Esophagus squamous epithelium (tissue), 5 donors: ENCODE measurements around the gene TRABD2B. TPM values are rescaled to one million over a fixed set of nuclear protein-coding genes. Genes with fewer than 3 reads are reported as not detected.

Source experiments
- DNase-seq: peaks from one replicate; lab custom pipeline; 2025; lab: John Stamatoyannopoulos, UW
- H3K27ac ChIP-seq, 4 donors: fragments of 200-600 bp; sonication (generic); one replicate each; pipeline ENCODE4 v1.5.1; 2016 to 2019; ENCODE audit warnings: mild to moderate bottlenecking in 1 of 4
- H3K27me3 ChIP-seq, 4 donors: fragments of 200-600 bp; sonication (generic); 1 replicate in 3 of 4; 2 replicates in 1 of 4; pipeline versions ENCODE4 v1.5.1 to v1.6.0; 2017 to 2021; ENCODE audit warnings: antibody characterized with exemption in 1 of 4
- H3K36me3 ChIP-seq, 3 donors: fragments of 200-600 bp; sonication (generic); one replicate each; pipeline ENCODE4 v1.5.1; 2016 to 2019
- H3K4me1 ChIP-seq, 3 donors: fragments of 200-600 bp; sonication (generic); one replicate each; pipeline ENCODE4 v1.5.1; 2017 to 2019
- H3K4me3 ChIP-seq, 4 donors: fragments of 200-600 bp; sonication (generic); 1 replicate in 3 of 4; 2 replicates in 1 of 4; pipeline ENCODE4 v1.5.1; 2016 to 2019; ENCODE audit warnings: mild to moderate bottlenecking in 2 of 4, moderate library complexity in 1 of 4
- H3K9me3 ChIP-seq, 3 donors: fragments of 200-600 bp; sonication (generic); one replicate each; pipeline ENCODE4 v1.5.1; 2016 to 2019
- POLR2A ChIP-seq, 4 donors: fragments of 450-650 bp; IDR thresholded peaks; one replicate each; pipeline ENCODE4 v1.6.1; 2017; ENCODE audit warnings: antibody characterized with exemption in 4 of 4, mild to moderate bottlenecking in 4 of 4, moderate library complexity in 3 of 4
- WGBS, 2 donors: methylation state at CpG; one replicate each; pipeline ENCODE4 v1.1.5; 2018; 5-methylcytosine and 5-hydroxymethylcytosine counted together
- intact Hi-C: fragments of 100-400 bp; cut with DNase I; formaldehyde crosslinking; loops from one replicate; pipeline ENCODE4 v1.15.0; 2022
- total RNA-seq, 4 donors: library from RNA; depleted of rRNA; stranded (reverse); fragments of >200 nt; gene quantifications; one replicate each; pipeline ENCODE4 v1.1.0, GENCODE V29; 2016
- TF ChIP-seq, protein P1 (sequence below), 6 experiments: fragments of 450-650 bp in 4 of 6; fragments of 200-600 bp in 2 of 6; sonication (generic) in 2 of 6; IDR thresholded peaks; one replicate each; pipeline ENCODE4 v1.5.1; 2016 to 2019; ENCODE audit warnings: antibody characterized with exemption in 6 of 6, mild to moderate bottlenecking in 4 of 6, moderate library complexity in 4 of 6
- donor health status: DM: yes; HTN: yes; CAD: no.

TRABD2B gene
- total RNA-seq, 4 donors from 2014 or later, result 0.26 to 1.7 (median 0.50) TPM

GRCh38 chr1:47888294-47888629, 108.9 kb downstream of the TRABD2B start:
- Histone ChIP-seq H3K27ac (no peak overlapping the region), H3K4me3 (no peak overlapping the region), H3K9me3 (no peaks in the 10 kb centered on the region), H3K27me3 (peaks cover 0 to 65% (median 0%) of the 10 kb centered on the region in 4 donors), H3K4me1 (peaks cover 0 to 6% (median 0%) of the 10 kb centered on the region in 3 donors), H3K36me3 (no peaks in the 10 kb centered on the region)
- WGBS, 2 donors, result 100% methylated on average over 1 of the region's 1 CpG; no CpG with 5 or more reads in 1 of the 2 donors
- intact Hi-C loops, result no loop called here
- DNase-seq, result no peak
- TF ChIP-seq, protein P1, sequence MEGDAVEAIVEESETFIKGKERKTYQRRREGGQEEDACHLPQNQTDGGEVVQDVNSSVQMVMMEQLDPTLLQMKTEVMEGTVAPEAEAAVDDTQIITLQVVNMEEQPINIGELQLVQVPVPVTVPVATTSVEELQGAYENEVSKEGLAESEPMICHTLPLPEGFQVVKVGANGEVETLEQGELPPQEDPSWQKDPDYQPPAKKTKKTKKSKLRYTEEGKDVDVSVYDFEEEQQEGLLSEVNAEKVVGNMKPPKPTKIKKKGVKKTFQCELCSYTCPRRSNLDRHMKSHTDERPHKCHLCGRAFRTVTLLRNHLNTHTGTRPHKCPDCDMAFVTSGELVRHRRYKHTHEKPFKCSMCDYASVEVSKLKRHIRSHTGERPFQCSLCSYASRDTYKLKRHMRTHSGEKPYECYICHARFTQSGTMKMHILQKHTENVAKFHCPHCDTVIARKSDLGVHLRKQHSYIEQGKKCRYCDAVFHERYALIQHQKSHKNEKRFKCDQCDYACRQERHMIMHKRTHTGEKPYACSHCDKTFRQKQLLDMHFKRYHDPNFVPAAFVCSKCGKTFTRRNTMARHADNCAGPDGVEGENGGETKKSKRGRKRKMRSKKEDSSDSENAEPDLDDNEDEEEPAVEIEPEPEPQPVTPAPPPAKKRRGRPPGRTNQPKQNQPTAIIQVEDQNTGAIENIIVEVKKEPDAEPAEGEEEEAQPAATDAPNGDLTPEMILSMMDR (IDR thresholded peaks at IDR 0.05), result no peak
- TF ChIP-seq POLR2A (IDR thresholded peaks at IDR 0.05), result no peak

- Histone ChIP-seq H3K27me3 (peaks cover 0 to 60% (median 0%) of the 10 kb centered on the region in 4 donors), H3K27ac (no peak overlapping the region), H3K36me3 (no peaks in the 10 kb centered on the region), H3K4me3 (no peak overlapping the region), H3K4me1 (peaks cover 0 to 6% (median 0%) of the 10 kb centered on the region in 3 donors), H3K9me3 (no peaks in the 10 kb centered on the region)
- intact Hi-C loops, result no loop called here
- WGBS, 2 donors, result 72 to 77% methylated on average over 15 of the region's 16 CpGs
- DNase-seq, result no peak
- TF ChIP-seq, protein P1 (IDR thresholded peaks at IDR 0.05), result no peak
- TF ChIP-seq POLR2A (IDR thresholded peaks at IDR 0.05), result no peak
Observed at GRCh38 chr1:47887475-47888293, 109.5 kb downstream of the TRABD2B start.

- 89 to 92% methylated on average over 1 to 2 of the region's 2 CpGs for WGBS, 2 donors
- no peak for TF ChIP-seq POLR2A (IDR thresholded peaks at IDR 0.05)
- TF ChIP-seq, protein P1 (IDR thresholded peaks at IDR 0.05), result no peak
- no peaks in the 10 kb centered on the region for H3K9me3 ChIP-seq
- DNase-seq, result no peak
- H3K36me3 ChIP-seq, result no peaks in the 10 kb centered on the region
- intact Hi-C loops, result no loop called here
- peaks cover 0 to 8% (median 2%) of the 10 kb centered on the region in 3 donors for H3K4me1 ChIP-seq
- H3K4me3 ChIP-seq, result no peak overlapping the region
- peaks cover 0 to 53% (median 0%) of the 10 kb centered on the region in 4 donors for H3K27me3 ChIP-seq
- H3K27ac ChIP-seq, result no peak overlapping the region
Observed at GRCh38 chr1:47887060-47887459, 110.1 kb downstream of the TRABD2B start.

DNA sequence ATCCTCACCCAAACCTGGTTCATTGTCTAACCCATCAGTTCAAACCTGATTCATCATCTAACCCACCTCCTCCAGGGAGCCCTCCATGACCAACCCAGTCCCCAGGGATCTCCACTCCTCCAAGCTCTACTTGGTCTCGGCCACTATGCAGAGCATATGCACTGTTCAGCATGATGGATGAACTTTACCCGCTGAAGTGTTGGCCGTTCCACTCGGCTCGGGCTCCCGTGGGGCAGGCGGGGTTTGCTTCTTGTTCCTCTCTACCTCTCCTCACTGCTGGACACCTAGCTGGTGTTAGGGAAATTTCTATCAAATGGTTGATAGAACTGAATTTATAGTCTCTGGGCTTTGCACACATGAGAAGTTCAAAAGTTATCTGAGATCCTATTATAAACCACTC, 111.0 kb downstream of the TRABD2B start:
- DNase-seq, result no peak
- 89 to 92% methylated on average over 7 of the region's 7 CpGs for WGBS, 2 donors

More for the DNA sequence above, 111.0 kb downstream of the TRABD2B start:
- no peaks in the 10 kb centered on the region for H3K9me3 ChIP-seq
- peaks cover 0 to 52% (median 0%) of the 10 kb centered on the region in 4 donors for H3K27me3 ChIP-seq
- TF ChIP-seq, protein P1 (IDR thresholded peaks at IDR 0.05), result no peak
- TF ChIP-seq POLR2A (IDR thresholded peaks at IDR 0.05), result no peak
- peaks cover 0 to 11% (median 4%) of the 10 kb centered on the region in 3 donors for H3K4me1 ChIP-seq
- H3K36me3 ChIP-seq, result no peaks in the 10 kb centered on the region
- intact Hi-C loops, result no loop called here
- no peak overlapping the region for H3K4me3 ChIP-seq
- no peak overlapping the region for H3K27ac ChIP-seq
